ENCODE data around the gene GDF2. TPM values are rescaled to one million over a fixed set of nuclear protein-coding genes. Genes with fewer than 3 reads are reported as not detected.

The GDF2 gene
- total RNA-seq, 1 experiment from 2014 or later: not detected

- DNase-seq (ENCODE audit: low read depth): peak; percentile 81
Observed at GRCh38 chr10:47311932-47312662, 10.2 kb upstream of the GDF2 start.

- DNase-seq (ENCODE audit: low read depth): no peak
Observed at GRCh38 chr10:47312663-47312995, 9.6 kb upstream of the GDF2 start.

- no peak for DNase-seq (ENCODE audit: low read depth)
Observed at GRCh38 chr10:47314416-47314970, 7.8 kb upstream of the GDF2 start.

GRCh38 chr10:47315421-47315820, 6.8 kb upstream of the GDF2 start:
- no peak for DNase-seq (ENCODE audit: low read depth)

GRCh38 chr10:47316131-47316530, 6.1 kb upstream of the GDF2 start:
- no peak for DNase-seq (ENCODE audit: low read depth)

- no peak for DNase-seq (ENCODE audit: low read depth)
Observed at GRCh38 chr10:47317251-47317650, 5.0 kb upstream of the GDF2 start.

- peak; percentile 20 for DNase-seq (ENCODE audit: low read depth)
Observed at GRCh38 chr10:47318706-47319105, 3.5 kb upstream of the GDF2 start.

- DNase-seq (ENCODE audit: low read depth): no peak
Observed at GRCh38 chr10:47319784-47320183, 2.5 kb upstream of the GDF2 start.

GRCh38 chr10:47320812-47321211, 1.4 kb upstream of the GDF2 start:
- no peak for DNase-seq (ENCODE audit: low read depth)

- no peak for DNase-seq (ENCODE audit: low read depth)
Observed at GRCh38 chr10:47321521-47322195, 596 bp upstream of the GDF2 start.

GRCh38 chr10:47323087-47323486, 833 bp downstream of the GDF2 start:
- DNase-seq (ENCODE audit: low read depth): no peak

GRCh38 chr10:47323636-47324296, 1.5 kb downstream of the GDF2 start:
- no peak for DNase-seq (ENCODE audit: low read depth)

- no peak for DNase-seq (ENCODE audit: low read depth)
Observed at GRCh38 chr10:47325303-47326291, 3.3 kb downstream of the GDF2 start.

GRCh38 chr10:47326306-47326926, 4.2 kb downstream of the GDF2 start:
- DNase-seq (ENCODE audit: low read depth): no peak

GRCh38 chr10:47326927-47327330, 4.7 kb downstream of the GDF2 start:
- DNase-seq (ENCODE audit: low read depth): no peak

GRCh38 chr10:47329855-47330254, 7.6 kb downstream of the GDF2 start:
- DNase-seq (ENCODE audit: low read depth): no peak

GRCh38 chr10:47330366-47330765, 8.1 kb downstream of the GDF2 start:
- DNase-seq (ENCODE audit: low read depth): no peak

GRCh38 chr10:47330804-47331203, 8.6 kb downstream of the GDF2 start:
- no peak for DNase-seq (ENCODE audit: low read depth)

GRCh38 chr10:47331491-47331890, 9.2 kb downstream of the GDF2 start:
- DNase-seq (ENCODE audit: low read depth): no peak

GRCh38 chr10:47331954-47332353, 9.7 kb downstream of the GDF2 start:
- DNase-seq (ENCODE audit: low read depth): no peak

GRCh38 chr10:47332371-47332770, 10.1 kb downstream of the GDF2 start:
- no peak for DNase-seq (ENCODE audit: low read depth)

Measured in Daoy (cell line).